OCI-LY1 (cell line): ENCODE measurements around the gene RNU7-1.

ENCODE experiments used
- H2AFZ ChIP-seq: fragments of 200-600 bp; sonication (generic), shearing (Covaris generic); 2 replicates; pipeline ENCODE4 v1.6.0; 2014; ENCODE audit warnings: antibody characterized with exemption, mild to moderate bottlenecking, low read length
- H3F3A ChIP-seq: fragments of 200-600 bp; sonication (generic), shearing (Covaris generic); 2 replicates; pipeline ENCODE4 v1.6.0; 2014; ENCODE audit warnings: mild to moderate bottlenecking, antibody characterized with exemption, low read length, moderate library complexity; ENCODE audit not compliant: insufficient read depth
- H3K27ac ChIP-seq: fragments of 200-600 bp; sonication (generic); 2 replicates; pipeline ENCODE4 v1.5.1; 2014; ENCODE audit warnings: low read length, mixed run types, mild to moderate bottlenecking, low read depth; ENCODE audit not compliant: poor library complexity, severe bottlenecking
- H3K27me3 ChIP-seq: fragments of 200-600 bp; sonication (generic); 2 replicates; pipeline ENCODE4 v1.6.0; 2014; ENCODE audit warnings: antibody characterized with exemption, mild to moderate bottlenecking, low read length, moderate library complexity; ENCODE audit not compliant: insufficient read depth
- H3K36me3 ChIP-seq: fragments of 200-600 bp; sonication (generic); 2 replicates; pipeline ENCODE4 v1.6.1; 2014; ENCODE audit warnings: mild to moderate bottlenecking, antibody characterized with exemption, low read length, moderate library complexity, mixed read lengths; ENCODE audit not compliant: insufficient read depth
- H3K4me1 ChIP-seq: fragments of 200-600 bp; sonication (generic); 2 replicates; pipeline ENCODE4 v1.5.1; 2014; ENCODE audit warnings: mild to moderate bottlenecking, low read length, moderate library complexity; ENCODE audit not compliant: insufficient read depth, severe bottlenecking
- H3K4me2 ChIP-seq: fragments of 200-600 bp; sonication (generic), shearing (Covaris generic); 2 replicates; pipeline ENCODE4 v1.6.1; 2014; ENCODE audit warnings: low read length
- H3K4me3 ChIP-seq: fragments of 200-600 bp; sonication (generic); 2 replicates; pipeline ENCODE4 v1.5.1; 2014; ENCODE audit warnings: low read length, low read depth, mild to moderate bottlenecking, mixed read lengths; ENCODE audit not compliant: poor library complexity, severe bottlenecking
- H3K79me2 ChIP-seq: fragments of 200-600 bp; shearing (Covaris generic); 2 replicates; pipeline ENCODE4 v1.6.1; 2016; ENCODE audit warnings: mixed run types, low read length, mixed read lengths; ENCODE audit not compliant: insufficient read depth
- H3K9ac ChIP-seq: fragments of 200-600 bp; sonication (generic), shearing (Covaris generic); 2 replicates; pipeline ENCODE4 v1.6.1; 2014; ENCODE audit warnings: mild to moderate bottlenecking, low read length, mixed read lengths
- H3K9me2 ChIP-seq: fragments of 200-600 bp; sonication (generic), shearing (Covaris generic); 2 replicates; pipeline ENCODE4 v1.6.1; 2014; ENCODE audit warnings: low read depth, mild to moderate bottlenecking, low read length, mixed read lengths
- H3K9me3 ChIP-seq: fragments of 200-600 bp; shearing (Covaris generic); 2 replicates; pipeline ENCODE4 v1.6.1; 2014; ENCODE audit warnings: low read length, mixed read lengths
- H4K20me1 ChIP-seq: fragments of 200-600 bp; sonication (generic), shearing (Covaris generic); 2 replicates; pipeline ENCODE4 v1.6.0; 2016; ENCODE audit warnings: mild to moderate bottlenecking, low read length; ENCODE audit not compliant: insufficient read depth
- EZH2 ChIP-seq: fragments of 200-600 bp; sonication (generic), shearing (Covaris generic); IDR thresholded peaks from 2 replicates; pipeline ENCODE4 v1.8.0; 2017; ENCODE audit warnings: borderline replicate concordance, mixed run types, mild to moderate bottlenecking, antibody characterized with exemption, low read length, moderate library complexity, mixed read lengths
- TF ChIP-seq, protein P1 (sequence below): fragments of 200-600 bp; sonication (generic), shearing (Covaris generic); IDR thresholded peaks from 2 replicates; pipeline ENCODE4 v1.5.1; 2017; ENCODE audit warnings: mild to moderate bottlenecking, antibody characterized with exemption, low read length, moderate library complexity, mixed read lengths

Gene RNU7-1

DNA sequence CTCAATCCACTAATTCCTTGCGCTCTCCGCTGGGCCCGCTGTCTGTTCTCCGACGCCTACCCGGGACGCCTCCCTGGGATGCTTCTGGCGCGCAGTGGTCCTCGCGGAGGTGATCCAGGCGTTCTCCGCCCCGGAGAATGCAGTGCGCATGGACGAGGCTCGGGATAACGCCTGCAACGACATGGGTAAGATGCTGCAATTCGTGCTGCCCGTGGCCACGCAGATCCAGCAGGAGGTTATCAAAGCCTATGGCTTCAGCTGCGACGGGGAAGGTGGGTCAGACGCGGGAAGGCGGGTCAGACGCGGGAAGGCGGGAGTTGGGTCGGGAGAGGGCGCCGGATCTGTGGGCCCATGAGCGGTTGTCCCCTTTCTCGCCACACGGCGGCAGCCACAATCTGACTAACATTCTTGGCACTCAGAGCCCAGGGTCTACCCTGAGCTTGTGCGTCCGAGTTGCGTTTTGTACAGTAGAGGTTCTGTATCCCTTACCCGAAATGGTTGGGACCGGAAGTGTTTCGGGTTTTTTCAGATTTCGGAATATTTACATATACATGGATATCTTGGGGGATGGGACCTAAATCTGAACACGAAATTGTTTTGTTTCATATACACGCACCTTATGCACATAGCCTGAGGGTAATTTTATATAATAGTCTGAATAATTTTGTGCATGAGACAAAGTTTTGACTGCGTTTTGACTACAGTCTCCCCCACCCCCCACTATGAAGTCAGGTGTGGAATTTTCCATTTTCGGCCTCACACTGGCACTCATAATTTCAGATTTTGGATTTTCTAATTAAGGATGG is 968 bp downstream of the RNU7-1 start:
- Histone ChIP-seq H3K79me2 (no peaks in the 10 kb centered on the region), H3K4me3 (peak overlapping the region; percentile 71), H3K9me3 (no peaks in the 10 kb centered on the region), H3K27me3 (no peaks in the 10 kb centered on the region), H3K4me1 (peaks cover 39% of the 10 kb centered on the region), H3K9me2 (no peaks in the 10 kb centered on the region), H3K4me2 (peak overlapping the region; percentile 91), H3K36me3 (no peaks in the 10 kb centered on the region), H2AFZ (no peak overlapping the region), H3K9ac (peak overlapping the region; percentile 79), H4K20me1 (no peaks in the 10 kb centered on the region), H3F3A (no peaks in the 10 kb centered on the region), H3K27ac (peak overlapping the region; percentile 91)
- TF ChIP-seq EZH2 = no peak
- TF ChIP-seq, protein P1, sequence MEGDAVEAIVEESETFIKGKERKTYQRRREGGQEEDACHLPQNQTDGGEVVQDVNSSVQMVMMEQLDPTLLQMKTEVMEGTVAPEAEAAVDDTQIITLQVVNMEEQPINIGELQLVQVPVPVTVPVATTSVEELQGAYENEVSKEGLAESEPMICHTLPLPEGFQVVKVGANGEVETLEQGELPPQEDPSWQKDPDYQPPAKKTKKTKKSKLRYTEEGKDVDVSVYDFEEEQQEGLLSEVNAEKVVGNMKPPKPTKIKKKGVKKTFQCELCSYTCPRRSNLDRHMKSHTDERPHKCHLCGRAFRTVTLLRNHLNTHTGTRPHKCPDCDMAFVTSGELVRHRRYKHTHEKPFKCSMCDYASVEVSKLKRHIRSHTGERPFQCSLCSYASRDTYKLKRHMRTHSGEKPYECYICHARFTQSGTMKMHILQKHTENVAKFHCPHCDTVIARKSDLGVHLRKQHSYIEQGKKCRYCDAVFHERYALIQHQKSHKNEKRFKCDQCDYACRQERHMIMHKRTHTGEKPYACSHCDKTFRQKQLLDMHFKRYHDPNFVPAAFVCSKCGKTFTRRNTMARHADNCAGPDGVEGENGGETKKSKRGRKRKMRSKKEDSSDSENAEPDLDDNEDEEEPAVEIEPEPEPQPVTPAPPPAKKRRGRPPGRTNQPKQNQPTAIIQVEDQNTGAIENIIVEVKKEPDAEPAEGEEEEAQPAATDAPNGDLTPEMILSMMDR = peak; percentile 97

- H3K9ac ChIP-seq = peak overlapping the region; percentile 45
- peaks cover 41% of the 10 kb centered on the region for H3K4me1 ChIP-seq
- H3K79me2 ChIP-seq = no peaks in the 10 kb centered on the region
- no peaks in the 10 kb centered on the region for H3K9me3 ChIP-seq
- peak overlapping the region; percentile 91 for H3K4me2 ChIP-seq
- H3K4me3 ChIP-seq = peak overlapping the region; percentile 71
- no peak for TF ChIP-seq EZH2
- TF ChIP-seq, protein P1 = no peak
- no peaks in the 10 kb centered on the region for H3F3A ChIP-seq
- H2AFZ ChIP-seq = no peak overlapping the region
- no peaks in the 10 kb centered on the region for H3K9me2 ChIP-seq
- no peaks in the 10 kb centered on the region for H3K36me3 ChIP-seq
- peak overlapping the region; percentile 91 for H3K27ac ChIP-seq
- no peaks in the 10 kb centered on the region for H3K27me3 ChIP-seq
- no peaks in the 10 kb centered on the region for H4K20me1 ChIP-seq
Observed at GRCh38 chr12:6945613-6946012, 2.0 kb downstream of the RNU7-1 start.

DNA sequence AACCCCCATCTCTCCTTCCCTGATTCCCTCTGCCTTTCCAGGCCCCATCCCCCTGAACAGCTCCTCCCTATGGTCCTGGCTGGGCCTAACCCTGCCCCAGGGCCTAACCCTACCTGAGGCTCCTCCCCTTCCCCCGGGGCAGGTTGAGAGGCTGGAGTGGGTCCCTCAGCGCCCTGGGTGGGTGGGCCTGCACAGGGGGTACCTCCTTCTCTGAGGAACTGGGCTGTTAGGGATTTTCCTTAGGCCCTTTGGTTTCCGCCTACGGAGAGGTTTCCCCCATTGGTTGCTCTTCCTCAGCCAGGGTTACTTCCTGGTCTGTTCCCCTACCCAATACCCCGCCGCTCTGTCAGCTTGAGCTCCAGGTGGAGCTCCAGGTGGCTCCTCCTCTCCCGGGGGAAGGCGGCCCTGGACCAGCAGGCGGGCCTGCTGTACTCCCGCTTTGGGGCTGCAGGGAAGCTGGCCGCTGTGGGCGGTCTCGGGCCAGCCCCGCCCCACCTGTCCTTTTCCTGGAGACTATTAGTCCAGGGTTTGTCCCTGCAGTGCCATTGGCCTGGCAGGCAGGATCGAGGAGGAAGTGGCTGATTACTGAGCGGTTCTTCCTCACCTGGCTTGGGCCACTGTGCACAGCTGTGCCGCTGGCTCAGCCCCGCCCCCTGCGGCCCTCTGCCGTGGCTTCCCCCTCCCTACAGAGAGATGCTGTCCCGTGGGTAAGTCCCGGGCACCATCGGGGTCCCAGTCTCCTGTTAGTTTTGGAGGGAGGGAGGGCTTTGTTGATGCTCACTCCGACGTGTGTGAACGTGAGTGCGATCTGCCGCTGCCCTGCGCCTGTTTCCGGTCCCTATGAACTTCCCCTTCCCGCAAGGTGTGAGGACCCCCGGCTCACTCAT is 2.7 kb downstream of the RNU7-1 start:
- H3K9me2 ChIP-seq = no peaks in the 10 kb centered on the region
- peak overlapping the region; percentile 91 for H3K27ac ChIP-seq
- H3K9me3 ChIP-seq = no peaks in the 10 kb centered on the region
- H3K4me3 ChIP-seq = peak overlapping the region; percentile 71
- peaks cover 47% of the 10 kb centered on the region for H3K4me1 ChIP-seq
- no peaks in the 10 kb centered on the region for H4K20me1 ChIP-seq
- no peak overlapping the region for H2AFZ ChIP-seq
- no peaks in the 10 kb centered on the region for H3K79me2 ChIP-seq
- peak overlapping the region; percentile 45 for H3K9ac ChIP-seq
- H3K4me2 ChIP-seq = peak overlapping the region; percentile 91
- no peaks in the 10 kb centered on the region for H3F3A ChIP-seq
- no peaks in the 10 kb centered on the region for H3K36me3 ChIP-seq
- TF ChIP-seq, protein P1 = no peak
- TF ChIP-seq EZH2 = no peak
- no peaks in the 10 kb centered on the region for H3K27me3 ChIP-seq
